ENCODE measurements around the gene ASPSCR1. TPM values are rescaled to one million over a fixed set of nuclear protein-coding genes. Genes with fewer than 3 reads are reported as not detected.

The ASPSCR1 gene
- total RNA-seq, 1 donor = 23.6 TPM

- TF ChIP-seq, protein P1, sequence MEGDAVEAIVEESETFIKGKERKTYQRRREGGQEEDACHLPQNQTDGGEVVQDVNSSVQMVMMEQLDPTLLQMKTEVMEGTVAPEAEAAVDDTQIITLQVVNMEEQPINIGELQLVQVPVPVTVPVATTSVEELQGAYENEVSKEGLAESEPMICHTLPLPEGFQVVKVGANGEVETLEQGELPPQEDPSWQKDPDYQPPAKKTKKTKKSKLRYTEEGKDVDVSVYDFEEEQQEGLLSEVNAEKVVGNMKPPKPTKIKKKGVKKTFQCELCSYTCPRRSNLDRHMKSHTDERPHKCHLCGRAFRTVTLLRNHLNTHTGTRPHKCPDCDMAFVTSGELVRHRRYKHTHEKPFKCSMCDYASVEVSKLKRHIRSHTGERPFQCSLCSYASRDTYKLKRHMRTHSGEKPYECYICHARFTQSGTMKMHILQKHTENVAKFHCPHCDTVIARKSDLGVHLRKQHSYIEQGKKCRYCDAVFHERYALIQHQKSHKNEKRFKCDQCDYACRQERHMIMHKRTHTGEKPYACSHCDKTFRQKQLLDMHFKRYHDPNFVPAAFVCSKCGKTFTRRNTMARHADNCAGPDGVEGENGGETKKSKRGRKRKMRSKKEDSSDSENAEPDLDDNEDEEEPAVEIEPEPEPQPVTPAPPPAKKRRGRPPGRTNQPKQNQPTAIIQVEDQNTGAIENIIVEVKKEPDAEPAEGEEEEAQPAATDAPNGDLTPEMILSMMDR (IDR thresholded peaks at IDR 0.05; ENCODE audit: insufficient read depth, low read length) = no peak
- DNase-seq (ENCODE audit: low read depth) = no peak
- H3K4me3 ChIP-seq (ENCODE audit: low read depth, low read length) = no peak overlapping the region
Observed at GRCh38 chr17:81999587-81999975, 22.2 kb downstream of the ASPSCR1 start.

DNA sequence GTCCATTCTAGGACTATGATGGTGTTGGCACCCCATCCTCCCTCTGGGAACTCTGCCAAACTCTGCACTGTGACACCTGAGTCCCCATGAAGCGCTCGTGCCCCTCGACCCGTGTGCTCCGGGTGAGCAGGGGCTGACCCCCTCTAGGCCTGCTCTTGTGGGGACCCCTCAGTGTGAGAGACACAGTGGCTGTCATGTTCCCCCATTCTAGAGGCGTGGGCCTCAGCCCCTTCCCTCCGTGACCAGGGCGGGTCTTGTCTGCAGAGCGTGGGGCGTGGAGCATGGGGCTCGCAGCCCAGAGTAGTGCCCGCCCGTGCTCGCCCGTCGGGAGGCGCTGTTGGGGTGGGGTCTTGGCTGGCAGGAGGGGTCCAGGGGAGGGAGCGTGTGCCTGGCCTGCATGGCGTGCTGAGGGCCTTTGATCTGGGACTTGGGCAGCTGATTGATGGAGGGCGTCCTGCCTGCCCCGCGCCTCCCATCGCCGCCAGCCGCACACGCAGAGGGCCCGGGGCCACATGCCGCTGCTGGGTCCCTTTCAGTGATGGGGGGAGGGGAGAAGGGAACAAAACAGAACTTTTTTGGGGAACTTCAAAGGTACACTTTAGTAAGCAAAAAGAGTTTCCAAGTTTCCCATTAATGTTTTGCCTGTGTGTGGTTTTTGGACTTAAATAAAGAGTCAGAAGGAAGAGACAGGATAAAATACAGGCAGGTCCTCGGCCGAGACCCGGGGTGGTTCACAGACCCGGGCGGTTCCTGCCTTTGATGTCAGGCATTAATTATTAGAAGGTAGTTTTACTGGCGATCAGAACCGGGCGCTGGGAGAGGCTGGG lies 22.8 kb downstream of the ASPSCR1 start:
- H3K4me3 ChIP-seq (ENCODE audit: low read depth, low read length) = no peak overlapping the region
- TF ChIP-seq, protein P1 (IDR thresholded peaks at IDR 0.05; ENCODE audit: insufficient read depth, low read length) = no peak
- no peak for DNase-seq (ENCODE audit: low read depth)

- no peak overlapping the region for H3K4me3 ChIP-seq (ENCODE audit: low read depth, low read length)
- TF ChIP-seq, protein P1 (IDR thresholded peaks at IDR 0.05; ENCODE audit: insufficient read depth, low read length) = no peak
- no peak for DNase-seq (ENCODE audit: low read depth)
Observed at GRCh38 chr17:82000803-82001570, 23.6 kb downstream of the ASPSCR1 start.

GRCh38 chr17:82001571-82002056 lies 24.2 kb downstream of the ASPSCR1 start:
- no peak overlapping the region for H3K4me3 ChIP-seq (ENCODE audit: low read depth, low read length)
- no peak for DNase-seq (ENCODE audit: low read depth)
- TF ChIP-seq, protein P1 (IDR thresholded peaks at IDR 0.05; ENCODE audit: insufficient read depth, low read length) = no peak

DNA sequence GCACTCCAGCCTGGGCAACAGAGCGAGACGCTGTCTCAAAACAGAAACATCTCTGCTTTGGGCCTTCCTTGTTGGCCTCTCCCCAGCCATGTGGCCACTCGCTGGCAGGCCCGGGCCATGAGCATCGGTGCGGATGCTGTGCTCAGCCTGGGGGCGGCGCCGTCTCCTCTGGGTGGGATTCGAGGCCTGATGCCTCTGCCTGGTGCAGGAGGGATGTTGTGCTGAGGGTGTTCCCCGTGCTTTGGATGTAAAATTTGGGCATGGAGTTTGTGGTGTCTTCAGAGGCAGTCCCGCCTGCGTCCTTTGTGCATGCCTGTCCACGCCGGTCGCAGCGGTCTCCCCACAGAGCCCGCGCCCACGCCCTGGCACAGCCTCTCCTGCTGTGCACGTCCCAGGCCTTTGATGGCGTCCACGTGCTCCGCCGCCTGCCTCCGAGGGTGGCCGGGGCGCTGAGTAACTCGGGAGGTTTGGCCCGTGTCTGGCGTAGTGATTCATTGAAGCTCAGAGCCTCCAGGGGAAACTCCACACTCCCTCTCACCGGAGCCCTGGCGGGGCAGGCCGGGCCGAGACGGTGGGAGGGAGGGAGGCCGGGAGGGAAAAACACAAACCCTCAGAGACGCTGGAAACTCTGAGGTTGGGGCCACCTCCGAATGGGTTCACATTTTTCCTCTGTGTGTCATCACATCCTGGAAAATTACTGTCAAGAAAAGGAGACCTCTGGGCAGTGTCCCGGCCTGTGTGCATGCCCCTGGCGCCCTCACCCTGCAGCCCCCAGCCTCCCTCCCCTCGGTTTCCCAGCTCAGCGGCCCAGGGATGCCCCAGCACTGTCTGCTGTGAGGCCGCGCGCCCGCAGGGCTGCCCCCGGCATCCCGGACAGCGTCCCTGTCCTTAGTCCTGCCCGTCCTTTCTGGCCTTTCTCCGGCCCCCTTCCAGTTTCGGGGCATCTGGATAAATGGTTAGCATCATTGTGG lies 26.3 kb downstream of the ASPSCR1 start:
- H3K4me3 ChIP-seq (ENCODE audit: low read depth, low read length) = peak overlapping the region; percentile 9
- peak; percentile 95 for DNase-seq (ENCODE audit: low read depth)
- TF ChIP-seq, protein P1 (IDR thresholded peaks at IDR 0.05; ENCODE audit: insufficient read depth, low read length) = peak; percentile 17
